H1 (cell line): ENCODE results near the gene PCF11. TPM values are rescaled to one million over a fixed set of nuclear protein-coding genes. Genes with fewer than 3 reads are reported as not detected.

Source experiments
- CTCF ChIA-PET: fragments of 300-600 bp; sonication (Branson Sonifier 250); formaldehyde crosslinking; loops from one replicate; lab custom pipeline; 2021; ENCODE audit not compliant: partially characterized antibody; lab: Charles Lee
- POLR2A ChIA-PET: fragments of 300-600 bp; sonication (Branson Sonifier 250); formaldehyde crosslinking; loops from one replicate; lab custom pipeline; 2021; ENCODE audit warnings: inconsistent platforms; ENCODE audit not compliant: partially characterized antibody; lab: Charles Lee
- DNase-seq, 2 experiments: peaks; one replicate each; pipeline versions ENCODE4 v3.0.0 to v3.0.0-alpha.2; 2010 to 2022; ENCODE audit warnings: low spot score in 2 of 2, low read depth in 1 of 2, mixed read lengths in 1 of 2
- FAIRE-seq: peaks from 2 replicates; lab custom pipeline; 2011; peaks lifted over from hg19 to GRCh38; lab: Jason Lieb, UNC
- H2AFZ ChIP-seq: 2 replicates; pipeline ENCODE4 v1.8.1; 2012; ENCODE audit warnings: low read length, inconsistent platforms
- H2AK5ac ChIP-seq: 2 replicates; pipeline ENCODE4 v1.6.1; 2013; ENCODE audit warnings: low read depth, low read length
- H2BK120ac ChIP-seq: replicated peaks from 2 replicates; pipeline ENCODE3; 2013; ENCODE audit warnings: low read depth, low read length, inconsistent platforms
- H2BK12ac ChIP-seq: 2 replicates; pipeline ENCODE4 v1.6.1; 2013; ENCODE audit warnings: low read depth, low read length
- H2BK15ac ChIP-seq: 2 replicates; pipeline ENCODE4 v1.6.1; 2013; ENCODE audit warnings: low read length
- H2BK20ac ChIP-seq: 2 replicates; pipeline ENCODE4 v1.6.1; 2013; ENCODE audit warnings: low read length
- H2BK5ac ChIP-seq: 2 replicates; pipeline ENCODE4 v1.6.1; 2013; ENCODE audit warnings: low read depth, low read length
- H3K14ac ChIP-seq: 2 replicates; pipeline ENCODE4 v1.6.1; 2013; ENCODE audit warnings: inconsistent platforms; ENCODE audit not compliant: insufficient read length
- H3K18ac ChIP-seq: 2 replicates; pipeline ENCODE4 v1.6.1; 2013; ENCODE audit warnings: low read length; ENCODE audit errors: extremely low read depth
- H3K23ac ChIP-seq: 2 replicates; pipeline ENCODE4 v1.6.1; 2013; ENCODE audit warnings: inconsistent platforms; ENCODE audit not compliant: insufficient read length
- H3K23me2 ChIP-seq: 2 replicates; pipeline ENCODE4 v1.6.1; 2013; ENCODE audit warnings: low read depth, low read length
- H3K27ac ChIP-seq: 2 replicates; pipeline ENCODE4 v1.6.1; 2011; ENCODE audit warnings: low read depth, low read length, inconsistent platforms
- H3K27me3 ChIP-seq, 4 experiments: replicated peaks in 1 of 4; 1 replicate in 1 of 4; 2 replicates in 3 of 4; pipeline versions ENCODE4 v1.6.1 to v1.8.1; 2011 to 2013; ENCODE audit warnings: low read length in 3 of 4, mild to moderate bottlenecking in 3 of 4, inconsistent platforms in 2 of 4, mixed read lengths in 2 of 4, moderate library complexity in 1 of 4; ENCODE audit not compliant: control insufficient read depth in 3 of 4, insufficient read depth in 3 of 4; ENCODE audit errors: extremely low read depth in 1 of 4
- H3K36me3 ChIP-seq, 4 experiments: 2 replicates each; pipeline versions ENCODE4 v1.6.1 to v1.8.1; 2011 to 2013; ENCODE audit warnings: mild to moderate bottlenecking in 4 of 4, low read length in 3 of 4, moderate library complexity in 2 of 4, control low read depth in 1 of 4, inconsistent platforms in 1 of 4; ENCODE audit not compliant: insufficient read depth in 4 of 4, control insufficient read depth in 2 of 4
- H3K4ac ChIP-seq: replicated peaks from 2 replicates; pipeline ENCODE3; 2013; ENCODE audit warnings: low read length, low read depth, mixed read lengths, inconsistent platforms; ENCODE audit not compliant: insufficient read length
- H3K4me1 ChIP-seq, 4 experiments: replicated peaks in 1 of 4; 1 replicate in 1 of 4; 2 replicates in 3 of 4; pipeline versions ENCODE4 v1.6.1 to v1.8.1; 2011 to 2013; ENCODE audit warnings: low read length in 3 of 4, inconsistent platforms in 2 of 4, mixed read lengths in 1 of 4; ENCODE audit not compliant: insufficient read depth in 4 of 4, control insufficient read depth in 3 of 4
- H3K4me2 ChIP-seq, 2 experiments: 2 replicates each; pipeline versions ENCODE4 v1.6.1 to v1.8.1; 2011 to 2013; ENCODE audit warnings: low read depth in 2 of 2, low read length in 2 of 2, control low read depth in 1 of 2, inconsistent platforms in 1 of 2, mild to moderate bottlenecking in 1 of 2; ENCODE audit not compliant: insufficient read depth in 1 of 2
- H3K4me3 ChIP-seq, 4 experiments: fragments of 200-600, 300-600 bp in 1 of 4; sonication (generic), shearing (Covaris generic), sonication (Bioruptor Twin) in 1 of 4; 2 replicates each; pipeline versions ENCODE4 v1.5.1 to v1.8.1; 2011 to 2016; ENCODE audit warnings: low read length in 4 of 4, low read depth in 3 of 4, control low read depth in 2 of 4, inconsistent platforms in 2 of 4, mild to moderate bottlenecking in 2 of 4, mixed read lengths in 1 of 4, moderate library complexity in 1 of 4; ENCODE audit not compliant: insufficient read depth in 2 of 4; ENCODE audit errors: extremely low read depth in 1 of 4
- H3K56ac ChIP-seq: replicated peaks from 2 replicates; pipeline ENCODE3; 2013; ENCODE audit warnings: low read depth, mild to moderate bottlenecking, mixed read lengths, low read length, inconsistent platforms; ENCODE audit not compliant: insufficient read length
- H3K79me1 ChIP-seq: 2 replicates; pipeline ENCODE4 v1.6.1; 2013; ENCODE audit warnings: low read depth, low read length, control low read depth
- H3K79me2 ChIP-seq, 2 experiments: 2 replicates each; pipeline versions ENCODE4 v1.6.1 to v1.8.1; 2012 to 2013; ENCODE audit warnings: low read length in 2 of 2, mild to moderate bottlenecking in 2 of 2, inconsistent platforms in 1 of 2; ENCODE audit not compliant: insufficient read depth in 2 of 2, control insufficient read depth in 1 of 2
- H3K9ac ChIP-seq, 4 experiments: replicated peaks in 1 of 4; 1 replicate in 1 of 4; 2 replicates in 3 of 4; pipeline versions ENCODE4 v1.6.1 to v1.8.1; 2011 to 2013; ENCODE audit warnings: low read depth in 3 of 4, low read length in 3 of 4, control low read depth in 2 of 4, mild to moderate bottlenecking in 2 of 4, moderate library complexity in 2 of 4, inconsistent platforms in 1 of 4; ENCODE audit errors: extremely low read depth in 1 of 4
- H3K9me3 ChIP-seq, 2 experiments: 2 replicates each; pipeline versions ENCODE4 v1.6.1 to v1.8.1; 2012 to 2013; ENCODE audit warnings: mild to moderate bottlenecking in 2 of 2, moderate library complexity in 2 of 2, control low read depth in 1 of 2, inconsistent platforms in 1 of 2, low read depth in 1 of 2, low read length in 1 of 2, mixed read lengths in 1 of 2; ENCODE audit not compliant: insufficient read depth in 2 of 2
- H4K20me1 ChIP-seq, 2 experiments: replicated peaks in 1 of 2; 2 replicates each; pipeline versions ENCODE3 to v1.8.1; 2011 to 2013; ENCODE audit warnings: inconsistent platforms in 2 of 2, low read length in 2 of 2, mild to moderate bottlenecking in 1 of 2; ENCODE audit not compliant: insufficient read depth in 2 of 2, control insufficient read depth in 1 of 2
- H4K5ac ChIP-seq: 2 replicates; pipeline ENCODE4 v1.6.1; 2013; ENCODE audit warnings: low read length, low read depth, mixed read lengths, inconsistent platforms; ENCODE audit not compliant: insufficient read length
- H4K8ac ChIP-seq: 2 replicates; pipeline ENCODE4 v1.8.0; 2013; ENCODE audit warnings: mild to moderate bottlenecking, moderate library complexity, low read length, inconsistent platforms; ENCODE audit not compliant: insufficient read depth; ENCODE audit errors: extremely low read depth
- H4K91ac ChIP-seq: replicated peaks from 2 replicates; pipeline ENCODE3; 2013; ENCODE audit warnings: low read length, mixed read lengths, inconsistent platforms; ENCODE audit not compliant: insufficient read length
- CHD2 ChIP-seq: IDR thresholded peaks from 2 replicates; pipeline ENCODE4 v1.6.1; 2012; ENCODE audit warnings: low read length, improper control_type of control experiment
- EGR1 ChIP-seq: IDR thresholded peaks from 2 replicates; pipeline ENCODE4 v1.6.1; 2011; ENCODE audit warnings: low read depth, low read length, borderline replicate concordance
- FOSL1 ChIP-seq: IDR thresholded peaks from 2 replicates; pipeline ENCODE4 v1.6.1; 2011; ENCODE audit warnings: mild to moderate bottlenecking, low read depth, low read length, moderate library complexity; ENCODE audit not compliant: insufficient read depth
- GTF2F1 ChIP-seq: IDR thresholded peaks from 2 replicates; pipeline ENCODE4 v1.6.1; 2012; ENCODE audit warnings: low read depth, low read length, improper control_type of control experiment, borderline replicate concordance
- HDAC6 ChIP-seq: IDR thresholded peaks from one replicate; pipeline ENCODE4 v1.7.1; 2012; ENCODE audit warnings: low read depth, mild to moderate bottlenecking, inconsistent platforms, low read length, moderate library complexity
- KDM4A ChIP-seq: IDR thresholded peaks from one replicate; pipeline ENCODE4 v1.7.1; 2012; ENCODE audit warnings: low read depth, mild to moderate bottlenecking, moderate library complexity, low read length, inconsistent platforms; ENCODE audit not compliant: severe bottlenecking
- MAFK ChIP-seq: IDR thresholded peaks from 2 replicates; pipeline ENCODE4 v1.6.1; 2012; ENCODE audit warnings: low read depth, mild to moderate bottlenecking, improper control_type of control experiment, low read length
- POU5F1 ChIP-seq: IDR thresholded peaks from 2 replicates; pipeline ENCODE4 v1.6.1; 2011; ENCODE audit warnings: low read depth, mild to moderate bottlenecking, low read length, moderate library complexity
- SIN3A ChIP-seq, 2 experiments: IDR thresholded peaks in 1 of 2; conservative IDR thresholded peaks in 1 of 2; 2 replicates each; pipeline ENCODE4 v1.6.1; 2011 to 2012; ENCODE audit warnings: low read length in 2 of 2, improper control_type of control experiment in 1 of 2, low read depth in 1 of 2, mild to moderate bottlenecking in 1 of 2
- SP2 ChIP-seq: IDR thresholded peaks from 2 replicates; pipeline ENCODE4 v1.6.1; 2012; ENCODE audit warnings: mild to moderate bottlenecking, low read length, inconsistent platforms
- TCF12 ChIP-seq: IDR thresholded peaks from 2 replicates; pipeline ENCODE4 v1.6.1; 2011; ENCODE audit warnings: low read depth, mild to moderate bottlenecking, low read length
- TEAD4 ChIP-seq: IDR thresholded peaks from 2 replicates; pipeline ENCODE4 v1.6.1; 2012; ENCODE audit warnings: low read depth, low read length, inconsistent platforms, mixed read lengths
- ZNF274 ChIP-seq: IDR thresholded peaks from 2 replicates; pipeline ENCODE4 v1.7.0; 2012; ENCODE audit warnings: low read length, borderline replicate concordance; ENCODE audit errors: extremely low read depth
- WGBS, 2 experiments: shearing (Covaris generic) in 1 of 2; methylation state at CpG; one replicate each; pipeline versions ENCODE4 v1.1.6 to v1.1.7; 2013 to 2015; ENCODE audit warnings: low lambda C conversion rate in 2 of 2, mixed read lengths in 2 of 2, inconsistent platforms in 1 of 2, low coverage in 1 of 2, missing lambda C conversion rate in 1 of 2; ENCODE audit not compliant: insufficient replicate concordance in 2 of 2, insufficient coverage in 1 of 2, insufficient read length in 1 of 2; ENCODE audit errors: extremely low coverage in 1 of 2, missing lambda C conversion rate in 1 of 2; 5-methylcytosine and 5-hydroxymethylcytosine counted together
- polyA plus RNA-seq, 7 experiments: library from polyadenylated mRNA; depleted of rRNA in 3 of 7; stranded (reverse) in 5 of 7; unstranded in 2 of 7; fragments of >200 nt in 5 of 7; fragments of 200-250 nt in 2 of 7; gene quantifications; 1 replicate in 5 of 7; 2 replicates in 1 of 7; 4 replicates in 1 of 7; pipeline versions ENCODE4 v1.2.1 to v1.2.3, GENCODE V29; 2011 to 2013; ENCODE audit warnings: missing spikeins in 2 of 7, mixed read lengths in 2 of 7
- total RNA-seq: library from RNA; stranded (reverse); fragmentation: NEBNext Ultra II Directional; extraction: Animal tissue kit (Norgen Biotek cat#: 25700); gene quantifications from 2 replicates; pipeline ENCODE4 v1.2.1, GENCODE V29; 2021

Gene PCF11
- total and polyA plus RNA-seq, 2 of the 8 experiments (the other 6 are each of a cell fraction or from before 2014, with no cell fraction given): 25.1 to 47.7 TPM

DNA sequence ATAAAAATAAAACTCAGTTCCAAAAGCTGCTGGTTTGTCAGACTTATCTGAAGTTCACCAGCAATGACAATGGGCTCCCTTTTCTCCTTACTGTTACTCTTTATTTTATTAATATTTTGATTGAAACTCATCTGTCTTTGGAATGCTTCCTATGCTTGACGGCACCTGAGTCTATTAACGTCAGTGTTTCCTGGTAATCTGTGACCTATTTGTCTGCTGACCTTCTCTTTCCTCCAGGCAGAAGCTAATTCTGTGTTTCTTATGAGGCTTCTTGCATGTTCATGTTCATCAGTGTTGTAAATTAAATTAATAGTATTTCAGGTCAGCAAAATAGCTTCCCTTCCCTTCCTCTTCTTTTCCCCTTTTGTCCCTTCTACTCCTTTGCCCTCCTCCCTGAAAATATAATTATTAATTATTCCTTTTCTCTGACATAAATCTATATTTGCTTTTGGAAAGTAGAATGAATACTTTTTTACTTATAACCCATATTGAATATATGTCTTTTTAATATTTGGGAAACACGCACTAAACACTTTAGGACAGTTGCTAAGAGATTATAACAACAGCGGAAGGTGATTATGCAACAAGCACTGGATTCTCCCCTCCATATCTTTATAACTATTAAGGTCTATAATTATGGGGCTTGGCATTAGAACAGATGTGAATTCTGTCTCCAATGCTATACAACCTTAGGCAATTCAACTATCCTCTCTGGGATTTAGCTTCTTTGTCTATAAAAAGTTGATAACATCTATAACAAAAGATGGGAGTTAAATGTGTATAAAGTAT is 32.1 kb upstream of the PCF11 start:
- 82% methylated on average over 4 of the region's 4 CpGs; no CpG with 5 or more reads in 1 of the 2 experiments for WGBS, 2 experiments
- Histone ChIP-seq H4K91ac (no peak overlapping the region), H3K27me3 (no peaks in the 10 kb centered on the region), H2BK12ac (no peak overlapping the region), H3K56ac (no peak overlapping the region), H4K5ac (no peak overlapping the region), H2BK5ac (no peak overlapping the region), H2BK15ac (no peak overlapping the region), H3K9me3 (no peaks in the 10 kb centered on the region), H3K23me2 (no peaks in the 10 kb centered on the region), H2BK20ac (no peak overlapping the region), H3K14ac (no peak overlapping the region), H3K9ac (no peak overlapping the region), H3K4me3 (no peak overlapping the region), H2AK5ac (no peak overlapping the region), H3K4ac (no peak overlapping the region), H2BK120ac (no peak overlapping the region), H3K79me1 (no peaks in the 10 kb centered on the region), H3K79me2 (no peaks in the 10 kb centered on the region), H4K20me1 (no peaks in the 10 kb centered on the region), H3K18ac (no peak overlapping the region), H3K4me2 (no peak overlapping the region), H3K23ac (no peak overlapping the region), H2AFZ (no peak overlapping the region), H3K36me3 (no peaks in the 10 kb centered on the region), H3K27ac (no peak overlapping the region), H3K4me1 (no peaks in the 10 kb centered on the region), H4K8ac (no peak overlapping the region)
- no peak for TF ChIP-seq TCF12
- TF ChIP-seq FOSL1: no peak
- no peak for TF ChIP-seq CHD2
- no peak for TF ChIP-seq HDAC6
- TF ChIP-seq MAFK: no peak
- TF ChIP-seq TEAD4: no peak
- no peak for TF ChIP-seq ZNF274
- no peak for TF ChIP-seq SIN3A (conservative IDR thresholded peaks at IDR 0.05 in 1 of 2, IDR thresholded peaks at IDR 0.05 in 1 of 2; ENCODE audit: low read depth in 1 of 2, low read length in 2 of 2)
- no peak for TF ChIP-seq KDM4A
- TF ChIP-seq SP2: no peak
- no peak for TF ChIP-seq GTF2F1
- TF ChIP-seq EGR1: no peak
- no peak for TF ChIP-seq POU5F1
- FAIRE-seq: no peak
- DNase-seq: no peak
- POLR2A ChIA-PET: no interaction called here
- CTCF ChIA-PET: interaction anchor here (0.6 to 1.1 kb wide), 5 partner anchors 11 to 199 kb away, joined by 3 to 5 read pairs (median 3); no protein-coding TSS in a partner anchor
